GM18951 (cell line): ENCODE data around the gene HYAL2.
"Not testable (repeated sequence)": the region's sequence is repeated elsewhere in the genome, so short reads cannot be mapped to it uniquely, and the experiment has no call there.

Experiments used
- POLR2A ChIP-seq: IDR thresholded peaks from 4 replicates; pipeline ENCODE4 v1.6.1; 2011; ENCODE audit warnings: mild to moderate bottlenecking; ENCODE audit not compliant: insufficient read length, insufficient read depth; ENCODE audit errors: extremely low read depth
- in situ Hi-C: fragments of 300-500 bp; cut with MboI; formaldehyde crosslinking; loops from one replicate; pipeline ENCODE4 v1.12.0; 2022; ENCODE audit warnings: low sequenced_read_pairs, mixed read lengths, inconsistent platforms; ENCODE audit not compliant: unreplicated experiment

HYAL2 gene

DNA sequence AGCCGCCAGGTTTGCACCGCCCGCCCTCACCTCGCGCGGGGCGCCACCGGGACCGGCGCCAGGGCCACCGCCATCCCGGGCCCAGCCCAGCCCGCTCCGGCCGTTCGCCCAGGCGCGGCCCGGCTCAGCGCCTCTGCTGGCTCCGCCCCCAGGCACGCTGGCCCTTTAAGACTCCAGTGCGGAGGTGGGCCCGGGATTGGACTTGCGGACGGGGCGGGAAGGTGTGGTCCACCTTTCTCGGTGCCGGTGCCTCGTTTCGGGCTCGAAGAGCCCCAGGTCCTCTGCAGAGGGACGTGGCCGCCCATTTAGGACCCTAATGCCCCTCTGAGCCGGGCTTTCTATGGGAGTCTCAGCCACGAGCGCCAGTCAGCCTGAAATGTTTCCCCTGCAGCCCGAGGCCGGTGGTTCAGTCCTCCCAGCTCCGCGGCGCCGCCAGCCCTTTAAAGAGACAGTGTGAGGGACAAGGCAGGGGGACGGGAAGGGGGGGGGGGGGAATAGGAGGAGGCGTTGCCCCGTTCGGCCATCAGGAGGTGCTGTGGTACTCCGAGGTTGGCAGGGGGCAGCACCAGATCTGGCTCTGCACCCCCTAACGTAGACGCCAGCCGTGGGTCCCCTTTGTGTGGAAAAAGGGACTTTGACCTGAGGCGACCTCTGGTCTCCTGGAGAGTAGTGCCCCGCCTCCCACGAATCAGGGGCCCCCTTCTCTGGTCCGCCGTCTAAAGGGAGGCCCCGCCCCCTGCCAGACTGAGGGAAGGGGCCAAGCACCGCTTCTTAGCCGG is 1.0 kb downstream of the HYAL2 start:
- in situ Hi-C loops = no loop called here
- peak; percentile 85 for TF ChIP-seq POLR2A

DNA sequence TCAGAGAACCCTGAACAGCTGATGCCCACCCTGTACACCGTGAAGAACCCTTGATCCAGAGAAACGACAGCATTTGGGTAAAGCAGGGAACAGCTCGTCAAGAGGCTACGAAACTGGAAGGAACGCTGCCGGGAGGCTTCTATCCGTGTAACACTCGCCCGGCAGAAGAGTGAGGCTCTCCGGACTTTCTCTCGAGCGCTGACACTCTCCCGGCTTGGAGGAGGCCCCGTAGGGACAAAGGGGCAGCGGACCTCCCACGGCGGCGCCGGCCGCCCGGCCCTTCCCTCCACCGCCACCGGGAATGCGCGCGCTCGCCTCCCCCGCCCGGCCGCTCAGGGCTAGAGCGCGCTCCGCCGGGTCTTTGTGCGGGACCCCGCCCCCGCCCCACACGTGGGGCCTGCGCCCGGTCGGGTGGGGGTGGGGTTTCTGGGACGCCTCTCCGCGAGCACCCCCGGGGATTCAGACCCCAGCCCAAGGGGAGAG is 1.7 kb downstream of the HYAL2 start:
- TF ChIP-seq POLR2A = no peak
- in situ Hi-C loops = no loop called here

DNA sequence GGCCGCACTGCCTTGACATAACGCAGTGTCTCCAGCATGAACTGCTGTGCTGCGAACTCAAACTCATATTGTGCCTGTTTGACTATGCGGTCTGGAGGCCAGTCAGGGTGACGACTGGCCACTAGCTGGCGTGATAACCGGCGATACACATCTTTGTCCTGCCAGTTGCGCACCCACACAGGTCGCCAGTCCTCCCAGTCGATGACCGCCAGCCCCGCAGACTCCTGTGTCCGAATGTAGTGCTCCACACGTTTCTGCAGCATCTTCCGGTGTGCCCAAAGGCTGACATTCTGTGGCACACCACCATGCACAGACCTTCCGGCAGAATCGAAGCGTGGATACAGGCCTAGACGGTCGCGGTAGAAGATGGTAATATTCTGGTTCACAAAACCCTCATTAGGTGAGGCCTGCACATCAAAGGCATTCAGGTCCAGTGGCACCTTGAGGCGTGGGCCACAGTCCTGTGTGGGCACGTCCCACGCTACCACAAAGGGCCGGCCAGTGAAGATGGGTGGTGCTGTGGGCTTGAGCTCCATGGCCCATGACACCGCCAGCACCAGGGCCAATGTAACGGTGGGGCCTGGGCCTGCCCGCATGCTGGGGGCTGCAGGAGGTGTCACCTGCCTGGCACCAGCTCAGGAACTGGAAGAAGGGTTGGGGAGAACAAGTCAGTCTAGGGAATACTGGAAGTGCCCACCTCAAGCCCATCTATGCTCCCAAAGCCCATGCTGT is 2.5 kb downstream of the HYAL2 start:
- in situ Hi-C loops = no loop called here
- no peak for TF ChIP-seq POLR2A

DNA sequence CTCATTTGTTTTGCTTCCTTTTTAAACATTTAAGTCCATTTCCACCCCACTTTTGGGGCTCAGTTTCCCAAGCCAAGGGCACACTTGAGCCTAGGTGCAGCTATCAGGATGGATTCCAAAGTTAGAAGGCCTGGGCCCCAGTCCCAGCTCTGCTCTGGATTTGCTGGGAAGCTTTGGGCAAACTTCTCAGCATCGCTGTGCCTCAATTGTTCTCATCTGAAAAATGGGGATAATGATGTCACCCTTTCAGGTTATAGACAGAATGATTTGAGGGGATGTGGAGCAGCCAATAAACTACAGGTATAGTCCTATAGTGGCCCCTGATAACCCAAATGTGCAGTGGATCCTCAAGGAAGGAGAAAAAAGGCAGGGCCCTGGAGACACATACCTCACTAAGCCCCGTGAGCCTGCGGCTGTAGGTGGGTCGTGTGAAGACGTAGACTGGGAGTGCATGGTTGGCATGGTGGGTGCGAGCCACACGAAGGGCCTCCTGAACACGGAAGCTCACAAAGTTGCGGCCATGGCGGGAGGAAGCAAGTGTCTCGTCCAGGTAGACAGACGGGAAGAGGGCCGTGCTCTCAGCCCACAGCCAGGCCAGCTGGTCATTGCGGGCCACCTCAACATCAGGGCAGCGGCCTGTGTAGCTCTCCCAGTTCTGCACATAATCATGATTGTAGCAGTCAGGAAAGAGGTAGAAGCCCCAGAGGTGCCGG is 3.2 kb downstream of the HYAL2 start:
- TF ChIP-seq POLR2A = no peak
- in situ Hi-C loops = no loop called here

DNA sequence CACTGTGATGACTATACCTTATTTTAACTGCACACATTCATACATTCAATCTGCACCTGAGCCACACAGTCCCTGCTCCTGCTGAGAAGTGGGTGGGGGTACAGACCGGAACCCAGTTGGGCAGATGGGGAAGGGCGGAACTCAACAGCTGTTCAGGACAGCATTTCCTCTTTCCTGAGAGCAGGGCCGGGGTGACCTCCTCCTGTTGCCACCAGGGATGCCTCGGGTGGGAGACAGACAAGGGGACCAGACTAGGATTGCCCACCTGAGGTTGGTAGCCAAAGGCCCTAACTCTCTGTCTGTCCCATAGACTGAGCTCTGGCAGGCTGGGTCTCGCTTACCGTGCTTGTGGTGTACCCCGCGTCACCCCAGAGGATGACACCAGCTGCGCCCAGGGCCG is 3.9 kb downstream of the HYAL2 start:
- in situ Hi-C loops = no loop called here
- TF ChIP-seq POLR2A = no peak

DNA sequence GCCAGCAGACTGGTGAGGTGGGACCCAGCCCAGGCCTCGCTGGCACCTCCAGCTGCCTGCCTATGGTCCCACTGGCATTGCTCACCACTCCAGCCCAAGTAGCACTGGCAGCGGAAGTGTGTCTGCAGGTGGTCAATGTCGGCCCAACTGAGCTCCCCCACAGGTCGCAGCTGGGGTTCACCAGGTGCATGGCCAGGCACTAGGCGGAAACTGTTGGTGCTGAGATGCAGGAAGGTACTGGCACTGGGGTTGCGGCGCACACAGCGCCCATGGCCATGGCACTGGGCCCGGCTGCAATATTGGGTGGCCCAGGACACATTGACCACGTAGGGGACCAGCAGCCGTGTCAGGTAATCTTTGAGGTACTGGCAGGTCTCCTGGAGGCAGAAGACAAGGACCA is 4.4 kb downstream of the HYAL2 start:
- in situ Hi-C loops = no loop called here
- TF ChIP-seq POLR2A = no peak

DNA sequence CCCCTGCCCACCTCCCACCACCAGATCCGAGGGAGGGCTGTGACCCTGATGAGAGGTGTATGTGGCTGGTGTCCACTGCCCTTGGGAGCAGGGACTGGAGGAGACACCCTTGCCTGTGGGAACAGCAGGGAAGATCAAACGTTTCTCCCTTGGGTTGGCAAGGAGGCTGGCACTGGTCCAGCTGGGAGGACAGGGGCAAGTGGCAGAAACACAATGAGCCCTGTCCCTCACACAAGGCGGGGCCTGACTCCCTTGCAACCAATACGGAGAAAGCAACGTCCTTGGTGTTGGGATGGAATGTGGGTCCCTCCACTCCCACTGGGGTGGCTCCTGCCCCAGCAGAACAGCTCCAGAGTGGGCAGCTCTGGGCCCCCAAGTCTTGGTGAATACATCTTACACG is 5.2 kb downstream of the HYAL2 start:
- in situ Hi-C loops = no loop called here
- no peak for TF ChIP-seq POLR2A

DNA sequence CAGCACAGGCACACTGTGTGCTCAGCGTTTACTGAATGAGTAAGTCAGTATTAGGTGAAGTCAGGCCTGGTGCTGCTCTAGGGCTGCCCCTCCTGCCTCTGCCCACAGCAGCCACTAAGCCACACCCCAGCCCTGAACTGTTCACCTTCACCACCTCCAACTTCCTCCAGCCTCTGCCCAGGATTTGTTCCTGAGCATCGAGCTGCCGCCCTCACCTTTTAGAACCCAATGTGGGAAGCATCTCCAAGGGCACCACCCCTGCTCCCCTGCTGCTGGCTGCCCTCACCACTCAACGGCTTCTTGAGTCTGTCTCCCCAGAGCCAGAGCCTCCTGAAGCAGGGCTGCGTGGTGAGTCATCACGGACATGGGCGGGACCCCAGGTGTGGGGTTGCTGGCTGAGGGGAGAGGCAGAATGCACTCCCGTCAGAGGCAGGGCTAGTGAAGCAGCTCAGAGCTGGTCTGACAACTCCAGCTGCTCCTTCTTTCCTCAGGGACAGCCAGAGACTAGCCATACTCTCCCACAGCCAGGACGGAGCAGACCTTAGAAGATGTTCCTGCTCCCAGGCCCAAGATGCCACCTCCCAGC is 5.8 kb downstream of the HYAL2 start:
- no peak for TF ChIP-seq POLR2A
- in situ Hi-C loops = no loop called here

DNA sequence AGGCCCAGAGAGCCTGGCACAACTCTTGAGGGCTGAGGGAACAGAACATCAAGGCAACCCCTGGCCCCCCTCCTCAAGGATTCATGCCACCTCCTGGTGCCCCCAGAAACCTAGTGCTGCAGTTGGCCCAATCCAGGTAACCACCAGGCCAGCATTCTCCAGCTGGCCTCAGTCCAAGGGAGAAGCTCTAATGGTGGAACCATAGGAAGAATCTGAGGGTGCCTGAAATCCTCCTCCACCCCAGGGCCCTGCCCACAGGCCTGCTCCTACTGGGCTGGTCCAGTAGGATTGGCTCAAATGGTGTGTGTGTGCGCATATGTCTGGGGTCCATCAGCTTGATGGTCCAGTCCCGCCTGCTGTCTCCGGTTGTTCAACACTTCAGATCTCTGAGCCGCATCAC is 7.7 kb downstream of the HYAL2 start:
- in situ Hi-C loops = no loop called here
- no peak for TF ChIP-seq POLR2A

DNA sequence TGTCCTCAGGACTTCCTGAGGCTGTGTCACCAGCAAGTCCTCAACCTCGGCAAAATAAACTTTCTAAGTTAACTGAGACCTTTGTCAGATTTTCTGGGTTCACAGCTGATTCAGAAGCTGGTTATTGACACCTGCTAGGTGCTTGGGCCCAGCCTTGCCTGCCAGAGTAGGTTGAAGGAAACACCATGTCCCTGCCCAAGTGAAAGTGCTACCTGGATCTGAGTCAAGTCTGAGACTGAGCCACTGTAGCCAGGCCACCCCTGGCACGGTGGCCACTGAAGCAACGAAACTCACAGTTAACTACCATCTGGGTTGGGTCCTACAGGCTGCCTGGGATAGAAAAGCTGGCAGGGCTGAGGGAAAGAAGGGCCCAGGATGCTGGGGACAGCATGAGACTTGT is 8.2 kb downstream of the HYAL2 start:
- in situ Hi-C loops = no loop called here
- TF ChIP-seq POLR2A = no peak

DNA sequence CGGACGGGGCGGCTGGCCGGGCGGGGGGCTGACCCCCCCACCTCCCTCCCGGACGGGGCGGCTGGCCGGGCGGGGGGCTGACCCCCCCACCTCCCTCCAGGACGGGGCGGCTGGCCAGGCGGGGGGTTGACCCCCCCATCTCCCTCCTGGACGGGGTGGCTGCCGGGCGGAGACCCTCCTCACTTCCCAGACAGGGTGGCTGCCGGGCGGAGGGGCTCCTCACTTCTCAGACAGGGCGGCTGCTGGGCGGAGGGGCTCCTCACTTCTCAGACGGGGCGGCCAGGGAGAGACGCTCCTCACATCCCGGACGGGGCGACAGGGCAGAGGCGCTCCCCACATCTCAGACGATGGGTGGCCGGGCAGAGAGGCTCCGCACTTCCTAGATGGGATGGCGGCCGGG is 10.5 kb downstream of the HYAL2 start:
- in situ Hi-C loops = not testable (repeated sequence)

DNA sequence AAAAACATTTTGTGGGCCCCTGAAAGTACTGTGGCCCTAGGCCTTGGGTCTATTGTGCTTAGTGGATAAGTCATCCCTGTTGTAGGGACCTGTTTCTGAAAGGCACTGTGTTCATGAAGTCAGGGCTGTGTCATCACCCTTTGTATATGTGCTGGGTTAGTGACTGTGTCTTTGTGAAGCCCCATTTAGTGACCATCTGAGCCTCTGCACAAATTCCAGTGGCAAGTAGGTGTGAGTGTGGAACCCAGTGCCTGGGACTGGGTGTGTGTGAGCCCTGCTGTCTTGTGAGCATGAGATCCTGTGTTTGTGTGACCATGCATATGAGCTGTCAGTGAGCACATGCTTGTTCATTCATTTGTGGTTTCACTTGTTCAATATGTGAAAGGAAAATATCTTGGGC is 17.9 kb downstream of the HYAL2 start:
- in situ Hi-C loops = no loop called here
- no peak for TF ChIP-seq POLR2A
